IMR-90 (cell line): Measurements from ENCODE around the gene PSG4.
A peak's percentile ranks its signal among the peaks of the same experiment; 100 is the strongest.
"Not testable (repeated sequence)": the region's sequence is repeated elsewhere in the genome, so short reads cannot be mapped to it uniquely, and the experiment has no call there.

Experiments used
- CEBPB ChIP-seq: IDR thresholded peaks from 2 replicates; pipeline ENCODE4 v1.6.1; 2012; ENCODE audit warnings: low read depth, low read length, improper control_type of control experiment
- CTCF ChIP-seq: conservative IDR thresholded peaks from 2 replicates; pipeline ENCODE4 v1.5.1; 2012; ENCODE audit warnings: mild to moderate bottlenecking, low read depth, low read length, improper control_type of control experiment
- ELK1 ChIP-seq: fragments of 150-350 bp; IDR thresholded peaks from 2 replicates; pipeline ENCODE4 v1.6.1; 2016; ENCODE audit warnings: low read depth, mild to moderate bottlenecking, low read length, moderate library complexity, borderline replicate concordance
- FOS ChIP-seq: fragments of 150-350 bp; IDR thresholded peaks from 2 replicates; pipeline ENCODE4 v1.6.1; 2016; ENCODE audit warnings: low read depth, low read length
- POLR2A ChIP-seq: IDR thresholded peaks from 2 replicates; pipeline ENCODE4 v1.6.1; 2012; ENCODE audit warnings: mild to moderate bottlenecking, low read depth, low read length
- RCOR1 ChIP-seq: IDR thresholded peaks from 2 replicates; pipeline ENCODE4 v1.6.1; 2012; ENCODE audit warnings: mild to moderate bottlenecking, low read length, improper control_type of control experiment; ENCODE audit not compliant: insufficient replicate concordance
- SMC3 ChIP-seq: fragments of 150-350 bp; IDR thresholded peaks from 2 replicates; pipeline ENCODE4 v1.6.1; 2016; ENCODE audit warnings: low read depth, mild to moderate bottlenecking, antibody characterized with exemption, low read length, moderate library complexity
- USF2 ChIP-seq: fragments of 150-350 bp; IDR thresholded peaks from 2 replicates; pipeline ENCODE4 v1.6.1; 2017; ENCODE audit warnings: mild to moderate bottlenecking, antibody characterized with exemption, low read length, low read depth

GRCh38 chr19:43207174-43207573, 1.7 kb upstream of the PSG4 start:
- peak; percentile 50 for TF ChIP-seq CTCF
- TF ChIP-seq POLR2A, ELK1, RCOR1, USF2, FOS, CEBPB: not testable (repeated sequence)
- TF ChIP-seq SMC3, result peak; percentile 48
